ENCODE data around the gene TMEM63A.

The TMEM63A gene

GRCh38 chr1:225899044-225899925 is 17.1 kb upstream of the TMEM63A start:
- Histone ChIP-seq H3K9ac (ENCODE audit: low read depth, low read length) (no peak overlapping the region), H3K27ac (ENCODE audit: low read length) (no peak overlapping the region), H3K4me1 (ENCODE audit: insufficient read depth, low read length) (peaks cover 18% of the 10 kb centered on the region)

DNA sequence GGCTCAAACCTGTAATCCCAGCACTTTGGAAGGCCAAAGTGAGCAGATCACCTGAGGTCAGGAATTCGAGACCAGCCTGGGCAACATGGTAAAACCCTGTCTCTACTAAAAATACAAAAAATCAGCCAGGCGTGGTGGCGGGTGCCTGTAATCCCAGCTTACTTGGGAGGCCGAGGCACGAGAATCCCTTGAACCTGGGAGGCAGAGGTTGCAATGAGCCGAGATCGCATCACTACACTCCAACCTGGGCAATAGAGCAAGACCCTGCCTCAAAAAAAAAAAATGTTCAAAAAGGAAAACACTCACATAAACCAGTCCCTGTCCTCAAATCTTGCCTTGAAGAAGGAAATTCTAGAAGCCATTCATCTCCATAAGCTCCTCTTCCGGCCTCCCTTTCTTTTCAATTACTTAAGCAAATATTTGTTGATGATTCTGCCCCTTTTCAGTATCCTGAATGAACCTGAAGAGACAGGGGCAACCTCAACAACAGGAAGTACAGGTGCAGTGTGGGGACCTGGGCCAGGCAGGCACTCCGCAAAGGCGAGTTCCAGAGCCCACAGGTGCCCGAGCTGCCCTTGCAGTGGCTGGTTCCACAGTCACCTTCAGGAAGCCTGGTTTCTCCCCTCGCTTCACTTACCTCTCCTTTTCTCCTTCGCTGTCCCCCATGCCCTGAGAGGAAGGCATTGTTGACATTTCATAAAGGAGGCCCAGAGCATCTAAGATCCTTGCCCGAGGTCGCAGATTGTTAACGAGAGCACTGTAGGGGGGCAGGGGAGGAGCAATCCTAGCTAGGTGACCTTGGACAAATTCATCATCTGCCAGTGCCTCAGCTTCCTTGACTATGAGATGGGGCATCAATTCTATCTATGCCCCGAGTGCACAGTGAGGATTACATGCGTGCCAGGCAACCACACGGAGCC is 15.7 kb upstream of the TMEM63A start:
- Histone ChIP-seq H3K9me3 (ENCODE audit: insufficient read depth, low read length, severe bottlenecking) (no peaks in the 10 kb centered on the region), H3K9ac (ENCODE audit: low read depth, low read length) (no peak overlapping the region), H3K27ac (ENCODE audit: low read length) (no peak overlapping the region), H3K4me2 (ENCODE audit: insufficient read depth, low read length) (no peak overlapping the region), H3K27me3 (ENCODE audit: insufficient read depth, low read length, poor library complexity) (no peaks in the 10 kb centered on the region), H3K4me3 (ENCODE audit: low read depth in 1 of 2, low read length in 2 of 2) (no peak overlapping the region), H4K20me1 (ENCODE audit: insufficient read depth, low read length) (no peaks in the 10 kb centered on the region), H2AFZ (ENCODE audit: low read depth, low read length) (no peak overlapping the region), H3K36me3 (ENCODE audit: insufficient read depth, low read length) (no peaks in the 10 kb centered on the region), H3K4me1 (ENCODE audit: insufficient read depth, low read length) (peaks cover 18% of the 10 kb centered on the region), H3K79me2 (ENCODE audit: insufficient read depth, low read length) (no peaks in the 10 kb centered on the region)
- TF ChIP-seq CTCF (IDR thresholded peaks at IDR 0.05; ENCODE audit: borderline replicate concordance, extremely low read depth, low read length, poor library complexity, severe bottlenecking) (no peak), EZH2 (IDR thresholded peaks at IDR 0.05; ENCODE audit: borderline replicate concordance, low read depth, low read length, severe bottlenecking) (no peak)
- DNase-seq (no peak), ATAC-seq (ENCODE audit: insufficient read depth, low read depth) (no peak)

More at GRCh38 chr1:225899044-225899925, 17.1 kb upstream of the TMEM63A start:
- H3K79me2 ChIP-seq (ENCODE audit: insufficient read depth, low read length) = no peaks in the 10 kb centered on the region
- no peak overlapping the region for H3K4me3 ChIP-seq (ENCODE audit: low read depth in 1 of 2, low read length in 2 of 2)
- H3K27me3 ChIP-seq (ENCODE audit: insufficient read depth, low read length, poor library complexity) = no peaks in the 10 kb centered on the region
- H3K4me2 ChIP-seq (ENCODE audit: insufficient read depth, low read length) = no peak overlapping the region
- H3K9me3 ChIP-seq (ENCODE audit: insufficient read depth, low read length, severe bottlenecking) = no peaks in the 10 kb centered on the region
- DNase-seq (no peak), ATAC-seq (ENCODE audit: insufficient read depth, low read depth) (no peak)
- H2AFZ ChIP-seq (ENCODE audit: low read depth, low read length) = no peak overlapping the region
- H4K20me1 ChIP-seq (ENCODE audit: insufficient read depth, low read length) = no peaks in the 10 kb centered on the region
- TF ChIP-seq CTCF (IDR thresholded peaks at IDR 0.05; ENCODE audit: borderline replicate concordance, extremely low read depth, low read length, poor library complexity, severe bottlenecking) (no peak), EZH2 (IDR thresholded peaks at IDR 0.05; ENCODE audit: borderline replicate concordance, low read depth, low read length, severe bottlenecking) (no peak)
- H3K36me3 ChIP-seq (ENCODE audit: insufficient read depth, low read length) = no peaks in the 10 kb centered on the region

GRCh38 chr1:225896937-225897549 is 14.9 kb upstream of the TMEM63A start:
- Histone ChIP-seq H3K9me3 (ENCODE audit: insufficient read depth, low read length, severe bottlenecking) (no peaks in the 10 kb centered on the region), H3K79me2 (ENCODE audit: insufficient read depth, low read length) (no peaks in the 10 kb centered on the region), H3K9ac (ENCODE audit: low read depth, low read length) (no peak overlapping the region), H3K36me3 (ENCODE audit: insufficient read depth, low read length) (no peaks in the 10 kb centered on the region), H3K4me1 (ENCODE audit: insufficient read depth, low read length) (peaks cover 18% of the 10 kb centered on the region), H2AFZ (ENCODE audit: low read depth, low read length) (no peak overlapping the region), H3K4me3 (ENCODE audit: low read depth in 1 of 2, low read length in 2 of 2) (no peak overlapping the region), H3K4me2 (ENCODE audit: insufficient read depth, low read length) (no peak overlapping the region), H4K20me1 (ENCODE audit: insufficient read depth, low read length) (no peaks in the 10 kb centered on the region), H3K27me3 (ENCODE audit: insufficient read depth, low read length, poor library complexity) (no peaks in the 10 kb centered on the region), H3K27ac (ENCODE audit: low read length) (no peak overlapping the region)
- ATAC-seq (ENCODE audit: insufficient read depth, low read depth) = peak; percentile 98
- DNase-seq = peak; percentile 59
- TF ChIP-seq CTCF (IDR thresholded peaks at IDR 0.05; ENCODE audit: borderline replicate concordance, extremely low read depth, low read length, poor library complexity, severe bottlenecking) = no peak
- no peak for TF ChIP-seq EZH2 (IDR thresholded peaks at IDR 0.05; ENCODE audit: borderline replicate concordance, low read depth, low read length, severe bottlenecking)

Data from DND-41 (cell line).